ENCODE measurements around the gene MAZ. TPM values are rescaled to one million over a fixed set of nuclear protein-coding genes. Genes with fewer than 3 reads are reported as not detected.
"Not testable (repeated sequence)": the region's sequence is repeated elsewhere in the genome, so short reads cannot be mapped to it uniquely, and the experiment has no call there.

Gene MAZ
- total and polyA plus RNA-seq, 5 donors: 69.3 to 113 (median 103) TPM

DNA sequence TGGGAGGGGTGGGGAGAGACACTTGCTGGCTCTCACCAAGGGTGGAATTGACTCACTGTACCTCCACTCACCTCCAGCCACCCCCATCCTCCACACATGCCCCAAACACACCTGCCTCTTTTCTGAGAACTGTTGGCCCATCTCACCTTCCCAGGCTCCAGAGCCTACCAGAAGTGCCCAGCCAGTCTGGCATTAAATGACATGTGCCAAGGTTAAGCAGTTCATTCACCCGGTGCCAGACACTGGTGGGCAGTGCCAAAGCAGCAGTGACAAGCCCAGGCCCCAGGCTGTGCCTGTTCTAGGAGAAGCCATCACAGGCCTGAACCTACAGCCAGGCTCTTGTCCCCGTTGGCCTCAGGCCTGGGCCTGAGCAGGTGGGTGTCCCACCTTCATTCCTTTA is 25.2 kb downstream of the MAZ start:
- WGBS: 74% methylated on average over 2 of the region's 2 CpGs
- Histone ChIP-seq H3K27ac (ENCODE audit: low read length) (no peak overlapping the region), H3K27me3 (ENCODE audit: control insufficient read depth, insufficient read depth) (no peaks in the 10 kb centered on the region), H3K4me1 (ENCODE audit: control insufficient read depth, insufficient read depth, low read length) (no peaks in the 10 kb centered on the region), H3K4me3 (ENCODE audit: low read length) (no peak overlapping the region), H3K9me3 (ENCODE audit: control insufficient read depth, low read length) (no peaks in the 10 kb centered on the region)
- ATAC-seq: peak in 1 of 2 donors; percentile 16
- intact Hi-C loops (cut with DNase I): no loop called here
- no peak for DNase-seq

DNA sequence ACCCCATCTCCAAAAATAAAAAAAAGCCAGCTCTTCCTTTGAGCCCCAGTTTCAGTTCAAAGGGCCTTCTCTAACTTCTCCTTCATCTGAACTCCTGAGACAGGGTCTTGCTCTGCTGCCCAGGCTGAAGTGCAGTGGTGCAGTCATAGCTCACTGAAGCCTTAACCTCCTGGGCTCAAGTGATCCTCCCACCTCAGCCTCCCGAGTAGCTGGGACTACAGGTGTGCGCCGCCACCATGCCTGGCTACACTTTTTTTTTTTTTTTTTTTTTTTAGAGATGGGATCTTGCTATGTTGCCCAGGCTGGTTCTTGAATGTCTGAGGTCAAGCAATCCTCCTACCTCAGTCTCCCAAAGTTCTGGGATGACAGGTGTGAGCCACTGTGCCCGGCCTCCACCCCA is 26.9 kb downstream of the MAZ start:
- H3K27ac ChIP-seq (ENCODE audit: low read length); H3K27me3 ChIP-seq (ENCODE audit: control insufficient read depth, insufficient read depth); DNase-seq; H3K4me3 ChIP-seq (ENCODE audit: low read length); ATAC-seq; intact Hi-C loops (cut with DNase I); H3K4me1 ChIP-seq (ENCODE audit: control insufficient read depth, insufficient read depth, low read length); H3K9me3 ChIP-seq (ENCODE audit: control insufficient read depth, low read length): not testable (repeated sequence)
- 96% methylated on average over 4 of the region's 4 CpGs for WGBS

DNA sequence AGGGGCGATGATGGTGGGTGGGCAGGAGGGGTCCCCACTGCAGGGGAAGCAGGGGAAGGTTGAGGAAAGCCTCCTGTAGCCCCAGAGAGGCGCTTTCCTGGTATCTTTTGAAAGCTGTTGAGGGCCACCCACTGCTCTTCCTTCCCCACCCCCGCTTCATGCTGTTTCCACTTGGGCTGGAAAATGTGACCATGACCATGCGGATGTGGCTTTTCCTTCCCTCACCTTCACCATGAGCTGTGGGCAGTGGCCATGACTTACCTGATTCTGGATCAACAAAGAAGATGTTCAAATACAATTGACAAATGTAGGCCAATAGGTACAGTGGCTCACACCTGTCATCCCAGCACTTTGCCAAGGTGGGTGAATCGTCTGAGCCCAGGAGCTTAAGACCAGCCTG is 27.8 kb downstream of the MAZ start:
- 92% methylated on average over 5 of the region's 5 CpGs for WGBS
- Histone ChIP-seq H3K4me3 (ENCODE audit: low read length) (no peak overlapping the region), H3K9me3 (ENCODE audit: control insufficient read depth, low read length) (no peaks in the 10 kb centered on the region), H3K27me3 (ENCODE audit: control insufficient read depth, insufficient read depth) (no peaks in the 10 kb centered on the region), H3K4me1 (ENCODE audit: control insufficient read depth, insufficient read depth, low read length) (no peaks in the 10 kb centered on the region), H3K27ac (ENCODE audit: low read length) (no peak overlapping the region)
- intact Hi-C loops (cut with DNase I): no loop called here
- ATAC-seq (no peak), DNase-seq (no peak)

DNA sequence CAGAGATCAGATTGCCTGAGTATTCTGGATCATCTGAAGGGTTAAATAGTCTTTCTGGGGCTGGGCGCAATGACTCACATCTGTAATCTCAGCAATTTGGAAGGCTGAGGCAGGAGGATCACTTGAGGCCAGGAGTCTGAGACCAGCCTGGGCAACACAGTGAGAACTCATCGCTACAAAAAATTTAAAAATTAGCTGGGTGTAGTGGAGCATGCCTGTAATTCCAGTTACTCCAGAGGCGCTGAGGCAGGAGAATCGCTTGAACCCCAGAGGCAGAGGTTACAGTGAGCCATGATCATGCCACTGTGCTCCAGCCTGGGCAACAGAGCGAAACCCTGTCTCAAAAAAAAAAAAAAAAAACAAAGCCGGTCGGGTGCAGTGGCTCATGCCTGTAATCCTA is 29.6 kb downstream of the MAZ start:
- Histone ChIP-seq H3K4me1 (ENCODE audit: control insufficient read depth, insufficient read depth, low read length) (no peaks in the 10 kb centered on the region), H3K27ac (ENCODE audit: low read length) (no peak overlapping the region), H3K4me3 (ENCODE audit: low read length) (no peak overlapping the region), H3K27me3 (ENCODE audit: control insufficient read depth, insufficient read depth) (no peaks in the 10 kb centered on the region), H3K9me3 (ENCODE audit: control insufficient read depth, low read length) (no peaks in the 10 kb centered on the region)
- WGBS: 92% methylated on average over 7 of the region's 7 CpGs
- DNase-seq (no peak), ATAC-seq (no peak)
- intact Hi-C loops (cut with DNase I): no loop called here

DNA sequence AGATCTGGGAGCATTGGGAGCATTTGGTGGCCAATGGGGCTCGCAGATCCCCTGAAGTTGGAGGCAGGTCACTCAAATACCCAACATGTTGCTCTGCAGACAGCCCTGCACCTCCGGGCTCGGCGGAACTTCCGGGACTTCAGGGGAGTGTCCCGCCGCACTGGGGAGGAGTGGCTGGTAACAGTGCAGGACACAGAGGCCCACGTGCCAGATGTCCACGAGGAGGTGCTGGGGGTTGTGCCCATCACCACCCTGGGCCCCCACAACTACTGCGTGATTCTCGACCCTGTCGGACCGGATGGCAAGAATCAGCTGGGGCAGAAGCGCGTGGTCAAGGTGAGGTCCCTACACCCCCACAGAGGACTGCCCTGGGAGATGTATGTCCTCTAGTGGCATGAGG is 30.3 kb downstream of the MAZ start:
- WGBS: 83% methylated on average over 15 of the region's 15 CpGs
- H3K4me1 ChIP-seq (ENCODE audit: control insufficient read depth, insufficient read depth, low read length): no peaks in the 10 kb centered on the region
- no peak overlapping the region for H3K4me3 ChIP-seq (ENCODE audit: low read length)
- intact Hi-C loops (cut with DNase I): no loop called here
- DNase-seq (no peak), ATAC-seq (no peak)
- H3K27me3 ChIP-seq (ENCODE audit: control insufficient read depth, insufficient read depth): no peaks in the 10 kb centered on the region
- no peaks in the 10 kb centered on the region for H3K9me3 ChIP-seq (ENCODE audit: control insufficient read depth, low read length)
- H3K27ac ChIP-seq (ENCODE audit: low read length): no peak overlapping the region

DNA sequence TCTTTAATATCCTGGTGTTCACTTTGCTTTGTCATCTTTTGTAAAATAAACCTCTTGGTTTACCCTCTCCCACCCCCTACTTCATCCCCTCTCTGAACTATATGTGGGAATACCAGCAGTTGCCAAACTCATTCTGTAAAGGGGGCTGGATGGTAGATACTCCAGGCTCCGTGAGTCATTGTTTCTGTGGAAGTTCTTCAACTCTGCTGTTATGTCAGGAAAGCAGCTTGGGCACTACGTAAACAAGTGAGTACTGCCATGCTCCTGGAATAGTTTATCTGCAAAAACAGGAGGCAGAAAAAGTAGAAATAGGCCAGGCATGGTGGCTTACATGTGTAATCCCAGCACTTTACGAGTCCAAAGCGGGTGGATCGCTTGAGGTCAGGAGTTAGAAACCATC is 31.5 kb downstream of the MAZ start:
- H3K4me3 ChIP-seq (ENCODE audit: low read length): no peak overlapping the region
- no peak overlapping the region for H3K27ac ChIP-seq (ENCODE audit: low read length)
- WGBS: 92% methylated on average over 5 of the region's 5 CpGs
- no peaks in the 10 kb centered on the region for H3K4me1 ChIP-seq (ENCODE audit: control insufficient read depth, insufficient read depth, low read length)
- H3K27me3 ChIP-seq (ENCODE audit: control insufficient read depth, insufficient read depth): no peaks in the 10 kb centered on the region
- intact Hi-C loops (cut with DNase I): no loop called here
- DNase-seq (no peak), ATAC-seq (no peak)
- no peaks in the 10 kb centered on the region for H3K9me3 ChIP-seq (ENCODE audit: control insufficient read depth, low read length)

DNA sequence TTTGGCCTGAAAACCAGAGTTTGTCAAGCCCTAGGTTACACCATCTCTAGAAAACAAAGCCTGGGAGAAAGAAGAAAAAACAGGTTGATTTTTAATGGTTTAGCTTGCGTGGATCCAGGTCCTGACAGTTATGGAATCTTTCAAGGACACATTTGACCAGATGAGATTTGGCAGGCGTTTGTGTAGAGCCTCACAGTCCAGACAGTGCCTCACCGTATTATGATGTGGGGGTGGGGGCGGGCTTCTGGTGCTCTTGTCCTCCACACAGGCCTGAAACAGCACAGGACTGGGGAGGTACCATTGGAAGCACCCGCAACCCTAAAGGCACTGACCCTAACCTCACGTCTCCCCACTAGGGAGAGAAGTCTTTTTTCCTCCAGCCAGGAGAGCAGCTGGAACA is 33.5 kb downstream of the MAZ start:
- no peaks in the 10 kb centered on the region for H3K9me3 ChIP-seq (ENCODE audit: control insufficient read depth, low read length)
- 69% methylated on average over 6 of the region's 6 CpGs for WGBS
- ATAC-seq (peak in 1 of 2 donors; percentile 27), DNase-seq (no peak)
- intact Hi-C loops (cut with DNase I): no loop called here
- no peak overlapping the region for H3K4me3 ChIP-seq (ENCODE audit: low read length)
- no peak overlapping the region for H3K27ac ChIP-seq (ENCODE audit: low read length)
- H3K4me1 ChIP-seq (ENCODE audit: control insufficient read depth, insufficient read depth, low read length): no peaks in the 10 kb centered on the region
- no peaks in the 10 kb centered on the region for H3K27me3 ChIP-seq (ENCODE audit: control insufficient read depth, insufficient read depth)

DNA sequence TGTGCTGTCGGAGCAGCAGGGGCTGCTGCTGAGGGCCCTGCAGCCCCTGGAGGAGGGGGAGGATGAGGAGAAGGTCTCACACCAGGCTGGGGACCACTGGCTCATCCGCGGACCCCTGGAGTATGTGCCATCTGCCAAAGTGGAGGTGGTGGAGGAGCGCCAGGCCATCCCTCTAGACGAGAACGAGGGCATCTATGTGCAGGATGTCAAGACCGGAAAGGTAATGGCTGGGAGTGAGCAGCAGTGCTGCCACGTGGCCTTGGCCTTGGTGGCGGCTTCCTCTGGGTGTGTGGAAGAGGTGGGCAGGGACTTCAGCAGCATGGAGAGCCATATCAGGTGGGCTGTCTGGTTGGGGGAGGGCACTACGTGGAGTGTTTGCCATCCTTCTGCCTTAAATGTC is 33.9 kb downstream of the MAZ start:
- Histone ChIP-seq H3K27ac (ENCODE audit: low read length) (no peak overlapping the region), H3K27me3 (ENCODE audit: control insufficient read depth, insufficient read depth) (no peaks in the 10 kb centered on the region), H3K4me3 (ENCODE audit: low read length) (no peak overlapping the region), H3K9me3 (ENCODE audit: control insufficient read depth, low read length) (no peaks in the 10 kb centered on the region), H3K4me1 (ENCODE audit: control insufficient read depth, insufficient read depth, low read length) (no peaks in the 10 kb centered on the region)
- 77% methylated on average over 10 of the region's 10 CpGs for WGBS
- DNase-seq (no peak), ATAC-seq (no peak)
- intact Hi-C loops (cut with DNase I): no loop called here

DNA sequence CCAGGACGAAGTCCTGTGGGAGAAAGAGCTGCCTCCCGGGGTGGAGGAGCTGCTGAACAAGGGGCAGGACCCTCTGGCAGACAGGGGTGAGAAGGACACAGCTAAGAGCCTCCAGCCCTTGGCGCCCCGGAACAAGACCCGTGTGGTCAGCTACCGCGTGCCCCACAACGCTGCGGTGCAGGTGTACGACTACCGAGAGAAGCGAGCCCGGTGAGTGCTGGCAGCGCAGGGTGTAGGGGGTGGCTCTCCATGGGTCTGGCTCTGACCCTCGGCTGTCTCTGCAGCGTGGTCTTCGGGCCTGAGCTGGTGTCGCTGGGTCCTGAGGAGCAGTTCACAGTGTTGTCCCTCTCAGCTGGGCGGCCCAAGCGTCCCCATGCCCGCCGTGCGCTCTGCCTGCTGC is 35.3 kb downstream of the MAZ start:
- Histone ChIP-seq H3K27me3 (ENCODE audit: control insufficient read depth, insufficient read depth) (no peaks in the 10 kb centered on the region), H3K4me3 (ENCODE audit: low read length) (no peak overlapping the region), H3K9me3 (ENCODE audit: control insufficient read depth, low read length) (no peaks in the 10 kb centered on the region), H3K4me1 (ENCODE audit: control insufficient read depth, insufficient read depth, low read length) (no peaks in the 10 kb centered on the region), H3K27ac (ENCODE audit: low read length) (no peak overlapping the region)
- DNase-seq: no peak
- intact Hi-C loops (cut with DNase I): no loop called here
- WGBS: 92% methylated on average over 23 of the region's 23 CpGs
- no peak for ATAC-seq

DNA sequence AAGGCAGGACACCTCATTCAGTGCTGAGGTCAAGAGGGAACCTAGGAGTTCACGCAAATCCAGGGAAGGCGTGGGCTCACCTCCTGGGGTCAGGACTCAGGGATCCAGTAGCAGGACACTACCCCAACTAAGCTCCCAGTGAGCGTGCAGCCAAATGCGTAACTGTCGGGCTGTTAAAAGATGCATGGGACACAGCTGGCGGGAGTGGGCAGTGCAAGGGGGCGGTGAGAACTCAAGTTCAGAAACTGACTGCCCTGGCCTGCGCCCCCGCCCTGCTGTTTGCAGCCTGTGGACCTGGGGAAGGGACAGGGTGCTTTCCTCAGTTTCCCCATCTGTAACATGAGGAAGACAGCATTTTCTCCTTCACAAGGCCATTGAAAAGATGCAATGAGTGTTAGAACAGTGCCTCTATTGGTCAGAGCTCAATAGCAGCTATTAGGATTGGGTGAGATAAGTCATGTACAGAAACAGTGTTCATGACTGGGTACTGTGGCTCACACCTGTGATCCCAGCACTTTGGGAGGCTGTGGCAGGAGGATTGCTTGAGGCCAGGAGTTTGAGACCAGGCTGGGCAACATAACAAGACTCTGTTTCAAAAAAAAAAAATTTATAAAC is 36.5 kb downstream of the MAZ start:
- Histone ChIP-seq H3K27me3 (ENCODE audit: control insufficient read depth, insufficient read depth) (no peaks in the 10 kb centered on the region), H3K27ac (ENCODE audit: low read length) (no peak overlapping the region), H3K9me3 (ENCODE audit: control insufficient read depth, low read length) (no peaks in the 10 kb centered on the region), H3K4me3 (ENCODE audit: low read length) (no peak overlapping the region), H3K4me1 (ENCODE audit: control insufficient read depth, insufficient read depth, low read length) (no peaks in the 10 kb centered on the region)
- intact Hi-C loops (cut with DNase I): no loop called here
- 94% methylated on average over 9 of the region's 9 CpGs for WGBS
- ATAC-seq (no peak), DNase-seq (no peak)

DNA sequence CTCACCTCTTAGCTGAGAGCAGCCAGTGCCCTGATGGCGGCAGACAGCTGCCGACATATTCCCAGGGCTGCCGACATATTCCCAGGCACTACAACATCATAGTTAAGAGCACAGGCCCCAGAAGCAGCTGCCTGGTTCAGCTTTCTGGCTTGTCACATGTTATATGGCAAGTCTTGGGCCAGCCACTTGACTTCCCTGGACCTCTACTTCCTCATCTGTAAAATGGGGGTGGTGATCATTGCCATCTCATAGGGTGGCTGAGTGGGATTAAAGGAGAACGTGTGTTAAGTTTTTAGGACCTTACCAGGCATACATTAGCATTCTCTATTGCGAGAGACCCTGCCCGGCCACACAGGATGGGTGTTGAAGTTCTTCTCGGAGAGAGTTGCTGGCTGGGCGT is 37.6 kb downstream of the MAZ start:
- DNase-seq: no peak
- no peaks in the 10 kb centered on the region for H3K4me1 ChIP-seq (ENCODE audit: control insufficient read depth, insufficient read depth, low read length)
- no peak overlapping the region for H3K27ac ChIP-seq (ENCODE audit: low read length)
- intact Hi-C loops (cut with DNase I): no loop called here
- ATAC-seq: no peak
- H3K9me3 ChIP-seq (ENCODE audit: control insufficient read depth, low read length): no peaks in the 10 kb centered on the region
- no peak overlapping the region for H3K4me3 ChIP-seq (ENCODE audit: low read length)
- WGBS: 89% methylated on average over 8 of the region's 8 CpGs
- no peaks in the 10 kb centered on the region for H3K27me3 ChIP-seq (ENCODE audit: control insufficient read depth, insufficient read depth)

Measured in right cardiac atrium (tissue), 5 donors.